H1 (cell line): Measurements from ENCODE around the gene TCP11. TPM values are rescaled to one million over a fixed set of nuclear protein-coding genes. Genes with fewer than 3 reads are reported as not detected.

Experiments used
- CTBP2 ChIP-seq: IDR thresholded peaks from 2 replicates; pipeline ENCODE4 v1.7.0; 2011; ENCODE audit warnings: borderline replicate concordance, mild to moderate bottlenecking, moderate library complexity, mixed read lengths, low read length; ENCODE audit not compliant: insufficient read depth, insufficient read length
- polyA plus RNA-seq, 7 experiments: library from polyadenylated mRNA; depleted of rRNA in 3 of 7; stranded (reverse) in 5 of 7; unstranded in 2 of 7; fragments of >200 nt in 5 of 7; fragments of 200-250 nt in 2 of 7; gene quantifications; 1 replicate in 5 of 7; 2 replicates in 1 of 7; 4 replicates in 1 of 7; pipeline versions ENCODE4 v1.2.1 to v1.2.3, GENCODE V29; 2011 to 2013; ENCODE audit warnings: missing spikeins in 2 of 7, mixed read lengths in 2 of 7
- total RNA-seq: library from RNA; stranded (reverse); fragmentation: NEBNext Ultra II Directional; extraction: Animal tissue kit (Norgen Biotek cat#: 25700); gene quantifications from 2 replicates; pipeline ENCODE4 v1.2.1, GENCODE V29; 2021

Gene TCP11
- total and polyA plus RNA-seq, 2 of the 8 experiments (the other 6 are each of a cell fraction or from before 2014, with no cell fraction given) = 0.11 TPM; not detected in 1

DNA sequence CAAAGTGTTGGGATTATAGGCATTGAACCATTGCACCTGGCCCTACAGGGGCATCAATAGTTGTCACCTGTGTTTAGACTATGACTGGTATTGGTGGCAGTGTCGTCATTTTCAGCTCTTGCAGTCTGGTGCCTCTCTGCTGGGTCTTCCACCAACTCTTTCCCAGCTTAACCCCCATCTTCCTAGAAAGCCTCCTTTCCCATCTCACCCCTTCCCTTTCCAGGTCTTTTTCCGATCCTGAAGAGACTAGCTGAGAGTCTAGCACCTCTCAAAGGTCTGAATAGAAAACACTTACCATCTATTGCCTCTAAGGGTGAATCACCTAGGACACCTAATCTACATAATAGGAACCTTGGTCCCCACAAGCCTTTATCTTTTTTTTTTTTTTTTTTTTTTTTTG lies 71.0 kb downstream of the TCP11 start (continued):
- TF ChIP-seq CTBP2 = no peak
